Measurements from ENCODE around the gene RAB7A. TPM values are rescaled to one million over a fixed set of nuclear protein-coding genes. Genes with fewer than 3 reads are reported as not detected.
A peak's percentile ranks its signal among the peaks of the same experiment; 100 is the strongest.

Gene RAB7A
- total and polyA plus RNA-seq, 2 of the 8 experiments (the other 6 are each of a cell fraction or from before 2014, with no cell fraction given): 179 to 195 TPM

- no peak for TF ChIP-seq CHD7 (IDR thresholded peaks at IDR 0.05; ENCODE audit: insufficient replicate concordance, low read length)
- TF ChIP-seq CREB1 (IDR thresholded peaks at IDR 0.05): 0 out of 2 replicates have a peak, but pooled peaks have one; percentile 10
- TF ChIP-seq USF2 (IDR thresholded peaks at IDR 0.05; ENCODE audit: low read length): no peak
- no peak for TF ChIP-seq CTCF (IDR thresholded peaks at IDR 0.05; ENCODE audit: control extremely low read depth in 1 of 3, insufficient read depth in 1 of 3, low read depth in 1 of 3, low read length in 3 of 3)
- TF ChIP-seq KDM1A (IDR thresholded peaks at IDR 0.05; ENCODE audit: borderline replicate concordance, low read length): peak; percentile 73; the same call in 1 of the 2 replicates
- TF ChIP-seq RNF2 (IDR thresholded peaks at IDR 0.05; ENCODE audit: borderline replicate concordance, low read depth, low read length, missing control alignments, poor library complexity, severe bottlenecking): no peak
- TF ChIP-seq HDAC6 (IDR thresholded peaks at IDR 0.05; ENCODE audit: low read depth, low read length): no peak
These were observed 1.1 kb downstream of the RAB7A start (continued) for GRCh38 chr3:128727059-128727458.

All from H1 (cell line).